GM12878 (cell line): ENCODE data around the gene SHROOM1. TPM values are rescaled to one million over a fixed set of nuclear protein-coding genes. Genes with fewer than 3 reads are reported as not detected.

Source experiments
- ATAC-seq: fragments of 200-7000 bp; cut with Tn5 transposase; 3 replicates; pipeline ENCODE4 v1.9.1; 2020; ENCODE audit warnings: mild to moderate bottlenecking, moderate library complexity
- BruUV-seq: library from RNA; stranded (reverse); fragments of 400-500 nt; replicated peaks from 2 replicates; lab custom pipeline; 2021; lab: Mats Ljungman, UMichigan
- CTCF ChIA-PET: fragments of 300-600 bp; sonication (Branson Sonifier 250); formaldehyde crosslinking; extraction: SDS; loops from one replicate; lab custom pipeline; 2021; ENCODE audit warnings: inconsistent platforms; lab: Yijun Ruan, JAX
- POLR2A ChIA-PET: fragments of 350-600 bp; formaldehyde crosslinking; extraction: SDS; loops from one replicate; lab custom pipeline; 2021; ENCODE audit warnings: inconsistent platforms; lab: Charles Lee
- RAD21 ChIA-PET: fragments of 300-600 bp; sonication (Branson Sonifier 250); formaldehyde crosslinking; loops from one replicate; lab custom pipeline; 2023; ENCODE audit warnings: antibody characterized with exemption; ENCODE audit not compliant: unreplicated experiment; lab: Charles Lee
- SMC1A ChIA-PET: fragments of 300-600 bp; sonication (Branson Sonifier 250); formaldehyde crosslinking; loops from one replicate; lab custom pipeline; 2023; ENCODE audit not compliant: unreplicated experiment, uncharacterized antibody; lab: Charles Lee
- DNase-seq: peaks from one replicate; pipeline ENCODE4 v3.0.0-alpha.2; 2011; ENCODE audit warnings: low read depth, low spot score
- FAIRE-seq: peaks from 3 replicates; lab custom pipeline; 2011; peaks lifted over from hg19 to GRCh38; lab: Jason Lieb, UNC
- H2AFZ ChIP-seq: 2 replicates; pipeline ENCODE4 v1.6.0; 2011; ENCODE audit warnings: low read depth, low read length, control low read depth; ENCODE audit not compliant: control insufficient read depth
- H3K27ac ChIP-seq: 2 replicates; pipeline ENCODE4 v1.5.1; 2011; ENCODE audit warnings: control low read depth; ENCODE audit not compliant: control insufficient read depth, insufficient read depth
- H3K27me3 ChIP-seq, 2 experiments: replicated peaks in 1 of 2; 2 replicates each; pipeline versions ENCODE4 v1.6.0 to v1.6.1; 2011; ENCODE audit warnings: low read length in 1 of 2; ENCODE audit not compliant: control insufficient read depth in 2 of 2, insufficient read depth in 2 of 2
- H3K36me3 ChIP-seq, 2 experiments: 2 replicates each; pipeline ENCODE4 v1.5.1; 2011; ENCODE audit warnings: low read length in 1 of 2; ENCODE audit not compliant: control insufficient read depth in 2 of 2, insufficient read depth in 2 of 2
- H3K4me1 ChIP-seq: 2 replicates; pipeline ENCODE4 v1.6.1; 2011; ENCODE audit warnings: mild to moderate bottlenecking, low read length, moderate library complexity, mixed read lengths; ENCODE audit not compliant: control insufficient read depth, insufficient read depth
- H3K4me2 ChIP-seq: 2 replicates; pipeline ENCODE4 v1.6.0; 2011; ENCODE audit warnings: control low read depth; ENCODE audit not compliant: control insufficient read depth, insufficient read depth
- H3K4me3 ChIP-seq: fragments of 200-600 bp; sonication (generic); 2 replicates; pipeline ENCODE4 v1.5.1; 2016
- H3K79me2 ChIP-seq: 2 replicates; pipeline ENCODE4 v1.6.0; 2011; ENCODE audit warnings: low read length; ENCODE audit not compliant: control insufficient read depth, insufficient read depth
- H3K9ac ChIP-seq: 2 replicates; pipeline ENCODE4 v1.8.0; 2011; ENCODE audit warnings: low read length, control low read depth, mixed read lengths; ENCODE audit not compliant: control insufficient read depth, insufficient read depth
- H3K9me3 ChIP-seq: replicated peaks from 3 replicates; pipeline ENCODE4 v1.5.1; 2011; ENCODE audit warnings: mild to moderate bottlenecking, low read length; ENCODE audit not compliant: control insufficient read depth, insufficient read depth
- H4K20me1 ChIP-seq: 2 replicates; pipeline ENCODE4 v1.6.0; 2011; ENCODE audit not compliant: control insufficient read depth, insufficient read depth
- BCL11A ChIP-seq: IDR thresholded peaks from 2 replicates; pipeline ENCODE4 v1.6.1; 2011; ENCODE audit warnings: low read depth, low read length
- CHD2 ChIP-seq: IDR thresholded peaks from 2 replicates; pipeline ENCODE4 v1.6.1; 2011; ENCODE audit warnings: low read depth, low read length, improper control_type of control experiment, borderline replicate concordance
- EGR1 ChIP-seq, 2 experiments: IDR thresholded peaks; 1 replicate in 1 of 2; 2 replicates in 1 of 2; pipeline ENCODE4 v1.6.1; 2011 to 2012; ENCODE audit warnings: low read depth in 2 of 2, low read length in 2 of 2, borderline replicate concordance in 1 of 2, mild to moderate bottlenecking in 1 of 2, moderate library complexity in 1 of 2
- FOS ChIP-seq: IDR thresholded peaks from 3 replicates; pipeline ENCODE4 v1.6.1; 2011; ENCODE audit warnings: borderline replicate concordance; ENCODE audit not compliant: insufficient read length; ENCODE audit errors: extremely low read depth
- GATAD2B ChIP-seq: fragments of 450-650 bp; conservative IDR thresholded peaks from 2 replicates; pipeline ENCODE4 v1.6.1; 2017; ENCODE audit warnings: low read depth, mild to moderate bottlenecking, moderate library complexity
- KDM1A ChIP-seq: fragments of 200-600 bp; sonication (generic); IDR thresholded peaks from 2 replicates; pipeline ENCODE4 v1.6.1; 2016; ENCODE audit warnings: borderline replicate concordance
- MYB ChIP-seq: fragments of 150-350 bp; IDR thresholded peaks from 2 replicates; pipeline ENCODE4 v1.6.1; 2014; ENCODE audit warnings: mild to moderate bottlenecking, low read depth, low read length, borderline replicate concordance
- NFIC ChIP-seq: IDR thresholded peaks from 2 replicates; pipeline ENCODE4 v1.6.1; 2012; ENCODE audit warnings: low read depth, mild to moderate bottlenecking, inconsistent platforms, low read length, moderate library complexity
- NKRF ChIP-seq: fragments of 450-650 bp; conservative IDR thresholded peaks from 2 replicates; pipeline ENCODE4 v1.6.1; 2017; ENCODE audit warnings: mild to moderate bottlenecking, moderate library complexity
- NR2F1 ChIP-seq: fragments of 450-650 bp; conservative IDR thresholded peaks from 2 replicates; pipeline ENCODE4 v1.6.1; 2017; ENCODE audit warnings: mild to moderate bottlenecking
- NRF1 ChIP-seq: conservative IDR thresholded peaks from 2 replicates; pipeline ENCODE4 v1.6.1; 2011; ENCODE audit warnings: mild to moderate bottlenecking, low read depth, low read length, improper control_type of control experiment
- PAX5 ChIP-seq: IDR thresholded peaks from 2 replicates; pipeline ENCODE4 v1.6.1; 2011; ENCODE audit warnings: low read depth, low read length, borderline replicate concordance
- POLR2A ChIP-seq: IDR thresholded peaks from 2 replicates; pipeline ENCODE4 v1.6.1; 2011; ENCODE audit warnings: low read depth, mild to moderate bottlenecking, low read length
- POLR2AphosphoS5 ChIP-seq: IDR thresholded peaks from 2 replicates; pipeline ENCODE4 v1.6.1; 2011; ENCODE audit warnings: mild to moderate bottlenecking, low read length, inconsistent platforms
- SMAD5 ChIP-seq: IDR thresholded peaks from 2 replicates; pipeline ENCODE4 v1.6.1; 2016; ENCODE audit warnings: antibody characterized with exemption, low read depth
- TCF7 ChIP-seq: IDR thresholded peaks from 2 replicates; pipeline ENCODE4 v1.6.1; 2014; ENCODE audit warnings: antibody characterized with exemption, borderline replicate concordance
- ZSCAN29 ChIP-seq: fragments of 450-650 bp; IDR thresholded peaks from 2 replicates; pipeline ENCODE4 v1.6.1; 2017; ENCODE audit warnings: mild to moderate bottlenecking, moderate library complexity
- ZZZ3 ChIP-seq: IDR thresholded peaks from 2 replicates; pipeline ENCODE4 v1.6.1; 2011; ENCODE audit warnings: low read depth; ENCODE audit not compliant: control insufficient read depth, insufficient read length
- WGBS: methylation state at CpG from one replicate; pipeline ENCODE4 v1.1.6; 2016; ENCODE audit warnings: low lambda C conversion rate; ENCODE audit not compliant: insufficient replicate concordance, insufficient coverage; ENCODE audit errors: missing lambda C conversion rate; 5-methylcytosine and 5-hydroxymethylcytosine counted together
- in situ Hi-C: fragments of 300-500 bp; cut with MboI; formaldehyde crosslinking; loops from 9 replicates; pipeline ENCODE4 v1.14.3; 2018; ENCODE audit warnings: mixed read lengths
- intact Hi-C: fragments of 100-400 bp; cut with micrococcal nuclease; formaldehyde crosslinking; loops from one replicate; pipeline ENCODE4 v1.14.2; 2022; ENCODE audit not compliant: unreplicated experiment
- polyA plus RNA-seq, 11 experiments: library from polyadenylated mRNA; depleted of rRNA in 4 of 11; unstranded in 6 of 11; stranded (reverse) in 5 of 11; fragments of >200 nt; fragmentation: Nextera tagmentation in 4 of 11; fragmentation: Illumina TruSeq in 1 of 11; extraction: Ambion mirVana in 4 of 11; extraction: Trizol in 1 of 11; gene quantifications; 1 replicate in 1 of 11; 2 replicates in 10 of 11; pipeline versions ENCODE4 v1.2.1 to v1.2.3, GENCODE V29; 2011 to 2016; ENCODE audit warnings: inconsistent platforms in 2 of 11, missing spikeins in 2 of 11, low read depth in 1 of 11
- total RNA-seq, 4 experiments: library from RNA; depleted of rRNA in 3 of 4; stranded (reverse); fragments of >200 nt in 3 of 4; fragmentation: Illumina TruSeq in 1 of 4; extraction: Trizol in 1 of 4; gene quantifications; 2 replicates each; pipeline versions ENCODE4 v1.2.1 to v1.2.3, GENCODE V29; 2013 to 2021
- TF ChIP-seq, protein P1 (sequence below): fragments of 450-650 bp; IDR thresholded peaks from 2 replicates; pipeline ENCODE4 v1.6.1; 2016; ENCODE audit warnings: mild to moderate bottlenecking
- TF ChIP-seq, protein P2 (sequence below): IDR thresholded peaks from 2 replicates; pipeline ENCODE4 v1.6.1; 2012; ENCODE audit warnings: low read depth, low read length, improper control_type of control experiment

SHROOM1 gene
- total and polyA plus RNA-seq, 10 of the 15 experiments (the other 5 are each of a cell fraction or from before 2014, with no cell fraction given): 0.05 to 3.9 (median 1.3) TPM

DNA sequence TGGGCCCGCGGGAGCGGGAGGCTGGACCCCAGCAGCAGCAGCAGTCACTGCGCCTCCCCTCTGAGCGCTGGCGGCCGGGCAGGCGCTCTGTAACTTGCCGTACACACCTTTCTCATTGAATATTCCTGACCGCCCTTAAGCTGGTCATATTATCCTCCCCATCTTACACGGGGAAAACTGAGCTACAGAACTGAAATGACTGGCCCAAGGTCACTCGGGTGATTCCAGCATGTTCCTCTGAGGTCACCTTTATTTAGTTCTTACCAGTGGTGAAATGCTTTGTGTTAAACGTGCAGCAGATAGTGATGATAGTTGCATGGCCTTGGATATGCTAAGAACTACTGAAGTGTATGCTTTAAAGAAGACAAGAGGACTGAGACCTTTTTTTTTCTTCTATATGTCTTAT, 36.6 kb upstream of the SHROOM1 start:
- WGBS: 1% methylated on average over 13 of the region's 13 CpGs
- no TSS peak for BruUV-seq
- POLR2A ChIA-PET: interaction anchor here (0.7 to 1.3 kb wide), 5 partner anchors 10 to 226 kb away, joined by 3 to 4 read pairs (median 3); partner anchors contain the start of genes HSPA4 and SHROOM1

More for the DNA sequence above, 36.6 kb upstream of the SHROOM1 start:
- Histone ChIP-seq H3K36me3 (peaks cover 1 to 17% of the 10 kb centered on the region in 2 experiments; a peak in 3 of 4 replicates), H3K79me2 (peaks cover 19% of the 10 kb centered on the region), H3K27me3 (no peaks in the 10 kb centered on the region), H3K27ac (peak overlapping the region; percentile 78), H2AFZ (peak overlapping the region; percentile 82), H3K9ac (peak overlapping the region; percentile 92), H3K4me2 (peak overlapping the region; percentile 76), H3K9me3 (no peaks in the 10 kb centered on the region), H3K4me3 (peak overlapping the region; percentile 85), H4K20me1 (no peaks in the 10 kb centered on the region), H3K4me1 (peaks cover 3% of the 10 kb centered on the region)
- no peak for TF ChIP-seq PAX5
- TF ChIP-seq KDM1A: no peak
- TF ChIP-seq, protein P1, sequence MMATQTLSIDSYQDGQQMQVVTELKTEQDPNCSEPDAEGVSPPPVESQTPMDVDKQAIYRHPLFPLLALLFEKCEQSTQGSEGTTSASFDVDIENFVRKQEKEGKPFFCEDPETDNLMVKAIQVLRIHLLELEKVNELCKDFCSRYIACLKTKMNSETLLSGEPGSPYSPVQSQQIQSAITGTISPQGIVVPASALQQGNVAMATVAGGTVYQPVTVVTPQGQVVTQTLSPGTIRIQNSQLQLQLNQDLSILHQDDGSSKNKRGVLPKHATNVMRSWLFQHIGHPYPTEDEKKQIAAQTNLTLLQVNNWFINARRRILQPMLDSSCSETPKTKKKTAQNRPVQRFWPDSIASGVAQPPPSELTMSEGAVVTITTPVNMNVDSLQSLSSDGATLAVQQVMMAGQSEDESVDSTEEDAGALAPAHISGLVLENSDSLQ: no peak
- TF ChIP-seq MYB: no peak
- no peak for TF ChIP-seq POLR2AphosphoS5
- TF ChIP-seq BCL11A: no peak
- TF ChIP-seq SMAD5: no peak
- TF ChIP-seq, protein P2, sequence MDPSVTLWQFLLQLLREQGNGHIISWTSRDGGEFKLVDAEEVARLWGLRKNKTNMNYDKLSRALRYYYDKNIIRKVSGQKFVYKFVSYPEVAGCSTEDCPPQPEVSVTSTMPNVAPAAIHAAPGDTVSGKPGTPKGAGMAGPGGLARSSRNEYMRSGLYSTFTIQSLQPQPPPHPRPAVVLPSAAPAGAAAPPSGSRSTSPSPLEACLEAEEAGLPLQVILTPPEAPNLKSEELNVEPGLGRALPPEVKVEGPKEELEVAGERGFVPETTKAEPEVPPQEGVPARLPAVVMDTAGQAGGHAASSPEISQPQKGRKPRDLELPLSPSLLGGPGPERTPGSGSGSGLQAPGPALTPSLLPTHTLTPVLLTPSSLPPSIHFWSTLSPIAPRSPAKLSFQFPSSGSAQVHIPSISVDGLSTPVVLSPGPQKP: no peak
- TF ChIP-seq POLR2A: no peak
- no peak for TF ChIP-seq EGR1 (IDR thresholded peaks at IDR 0.05; ENCODE audit: borderline replicate concordance in 1 of 2, low read depth in 2 of 2, low read length in 2 of 2)
- no peak for TF ChIP-seq CHD2
- TF ChIP-seq GATAD2B: no peak
- TF ChIP-seq ZZZ3: no peak
- TF ChIP-seq FOS: no peak
- TF ChIP-seq NKRF: no peak
- TF ChIP-seq TCF7: no peak
- TF ChIP-seq NR2F1: no peak
- no peak for TF ChIP-seq NRF1
- no peak for TF ChIP-seq ZSCAN29
- TF ChIP-seq NFIC: no peak
- ChIA-PET CTCF (interaction anchor here (0.7 to 7.2 kb wide), 7 partner anchors 16 to 481 kb away, joined by 3 to 46 read pairs (median 4); partner anchors contain the start of gene SHROOM1), RAD21 (interaction anchor here (0.8 kb wide), 1 partner anchor 47 kb away, joined by 3 read pairs; no protein-coding TSS in a partner anchor), SMC1A (interaction anchor here (0.6 to 1.5 kb wide), 6 partner anchors 10 to 400 kb away, joined by 3 to 7 read pairs (median 4); no protein-coding TSS in a partner anchor)
- no peak for FAIRE-seq
- DNase-seq: no peak
- ATAC-seq: peak; percentile 54
- in situ Hi-C loops (no loop called here), intact Hi-C loops (loop anchor here (2.0 to 5.0 kb wide), 2 partner anchors 36 to 205 kb away; partner anchors contain the start of gene SHROOM1)
